ENCODE results near the gene EID2.

Gene EID2

GRCh38 chr19:39539518-39540332 lies at the start of gene EID2:
Gene EID2, minus strand, starts transcription at chr19:39540161. Its CDS starts 82 bp downstream, at chr19:39540079.
- DNase-seq (ENCODE audit: low read depth), result peak; percentile 90

- no peak for DNase-seq (ENCODE audit: low read depth)
Observed at GRCh38 chr19:39588066-39588465, 48.1 kb upstream of the EID2 start.

- DNase-seq (ENCODE audit: low read depth), result no peak
Observed at GRCh38 chr19:39587496-39587895, 47.5 kb upstream of the EID2 start.

- no peak for DNase-seq (ENCODE audit: low read depth)
Observed at GRCh38 chr19:39582891-39583625, 43.1 kb upstream of the EID2 start.

GRCh38 chr19:39582442-39582841 lies 42.5 kb upstream of the EID2 start:
- DNase-seq (ENCODE audit: low read depth), result no peak

GRCh38 chr19:39568604-39569003 lies 28.6 kb upstream of the EID2 start:
- no peak for DNase-seq (ENCODE audit: low read depth)

GRCh38 chr19:39566064-39566463 lies 26.1 kb upstream of the EID2 start:
- DNase-seq (ENCODE audit: low read depth), result no peak

GRCh38 chr19:39563408-39563807 lies 23.4 kb upstream of the EID2 start:
- DNase-seq (ENCODE audit: low read depth), result no peak

GRCh38 chr19:39558624-39559117 lies 18.7 kb upstream of the EID2 start:
- DNase-seq (ENCODE audit: low read depth), result no peak

- DNase-seq (ENCODE audit: low read depth), result no peak
Observed at GRCh38 chr19:39557811-39558623, 18.1 kb upstream of the EID2 start.

GRCh38 chr19:39555883-39556282 lies 15.9 kb upstream of the EID2 start:
- DNase-seq (ENCODE audit: low read depth), result no peak

GRCh38 chr19:39554701-39555311 lies 14.8 kb upstream of the EID2 start:
- no peak for DNase-seq (ENCODE audit: low read depth)

- DNase-seq (ENCODE audit: low read depth), result no peak
Observed at GRCh38 chr19:39553082-39553652, 13.2 kb upstream of the EID2 start.

GRCh38 chr19:39550197-39550596 lies 10.2 kb upstream of the EID2 start:
- no peak for DNase-seq (ENCODE audit: low read depth)

- DNase-seq (ENCODE audit: low read depth), result no peak
Observed at GRCh38 chr19:39546599-39546998, 6.6 kb upstream of the EID2 start.

GRCh38 chr19:39544911-39545310 lies 5.0 kb upstream of the EID2 start:
- DNase-seq (ENCODE audit: low read depth), result no peak

GRCh38 chr19:39544226-39544903 lies 4.4 kb upstream of the EID2 start:
- no peak for DNase-seq (ENCODE audit: low read depth)

- no peak for DNase-seq (ENCODE audit: low read depth)
Observed at GRCh38 chr19:39543477-39543857, 3.5 kb upstream of the EID2 start.

- DNase-seq (ENCODE audit: low read depth), result no peak
Observed at GRCh38 chr19:39542206-39542605, 2.2 kb upstream of the EID2 start.

- DNase-seq (ENCODE audit: low read depth), result no peak
Observed at GRCh38 chr19:39540333-39540673, 342 bp upstream of the EID2 start.

GRCh38 chr19:39539165-39539517 lies 820 bp downstream of the EID2 start:
- no peak for DNase-seq (ENCODE audit: low read depth)
